Sciatic nerve (tissue), 2 donors: Measurements from ENCODE around the gene TMIGD1. TPM values are rescaled to one million over a fixed set of nuclear protein-coding genes. Genes with fewer than 3 reads are reported as not detected.

Source experiments
- ATAC-seq: fragments of 200-7000 bp; cut with Tn5 transposase; one replicate; pipeline ENCODE4 v1.9.1; 2020; ENCODE audit warnings: mild to moderate bottlenecking, moderate library complexity
- DNase-seq: peaks from one replicate; pipeline ENCODE4 v3.0.0-alpha.2; 2020; ENCODE audit warnings: low spot score
- intact Hi-C: fragments of 100-400 bp; cut with DNase I; formaldehyde crosslinking; loops from one replicate; pipeline ENCODE4 v1.14.2; 2022
- total RNA-seq: library from RNA; stranded (reverse); fragmentation: NEBNext Ultra II Directional; extraction: Animal tissue kit (Norgen Biotek cat#: 25700); gene quantifications from one replicate; pipeline ENCODE4 v1.2.1, GENCODE V29; 2021
- donor health status: DM: no; HTN: no; CAD: no.
- donor health status: DM: no; HTN: no; CAD: no.

Gene TMIGD1
- total RNA-seq, 1 donor from 2014 or later: not detected

DNA sequence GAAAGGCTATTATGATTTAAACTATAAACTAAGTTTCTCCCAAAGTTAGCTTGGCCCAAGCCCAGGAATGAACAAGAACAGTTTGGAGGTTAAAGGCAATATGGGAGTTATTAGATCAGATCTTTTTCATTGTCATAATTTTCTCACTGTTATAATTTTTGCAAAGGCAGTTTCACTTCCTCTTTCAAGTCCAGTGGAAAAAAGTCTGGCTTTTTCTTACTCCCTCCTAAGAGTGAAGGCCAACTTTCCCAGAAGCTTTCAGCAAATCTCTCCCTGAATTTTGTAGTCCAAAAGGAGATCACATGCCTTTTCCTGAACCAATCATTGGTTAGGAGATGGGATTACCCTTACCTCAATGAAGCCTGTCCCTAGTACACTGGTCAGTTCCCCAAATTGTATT is 33.0 kb downstream of the TMIGD1 start:
- DNase-seq (no peak), ATAC-seq (no peak)
- intact Hi-C loops: no loop called here

DNA sequence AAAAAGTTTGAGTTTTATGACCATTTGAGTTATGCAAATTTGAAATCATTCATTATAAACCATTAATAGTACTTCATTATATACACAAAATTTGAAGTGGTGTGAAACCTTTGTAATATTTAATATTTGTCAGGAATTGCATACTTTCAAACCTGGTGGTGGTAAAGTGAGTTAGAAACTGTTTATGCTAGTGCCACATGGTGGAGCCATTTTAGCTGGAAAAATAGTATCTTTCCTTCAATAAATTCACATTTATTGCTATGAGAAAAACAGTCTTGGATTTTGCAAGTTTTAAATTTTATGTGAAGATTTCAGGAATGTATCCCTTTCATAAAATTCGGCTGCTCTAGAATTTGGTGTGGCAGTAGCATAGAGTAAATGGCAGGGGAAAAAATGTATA is 34.9 kb downstream of the TMIGD1 start:
- intact Hi-C loops: no loop called here
- no peak for ATAC-seq
- DNase-seq: no peak

GRCh38 chr17:30297715-30298114 is 36.1 kb downstream of the TMIGD1 start:
- DNase-seq (no peak), ATAC-seq (no peak)
- intact Hi-C loops: no loop called here

GRCh38 chr17:30296499-30297080 is 37.3 kb downstream of the TMIGD1 start:
- intact Hi-C loops: no loop called here
- ATAC-seq (no peak), DNase-seq (no peak)

DNA sequence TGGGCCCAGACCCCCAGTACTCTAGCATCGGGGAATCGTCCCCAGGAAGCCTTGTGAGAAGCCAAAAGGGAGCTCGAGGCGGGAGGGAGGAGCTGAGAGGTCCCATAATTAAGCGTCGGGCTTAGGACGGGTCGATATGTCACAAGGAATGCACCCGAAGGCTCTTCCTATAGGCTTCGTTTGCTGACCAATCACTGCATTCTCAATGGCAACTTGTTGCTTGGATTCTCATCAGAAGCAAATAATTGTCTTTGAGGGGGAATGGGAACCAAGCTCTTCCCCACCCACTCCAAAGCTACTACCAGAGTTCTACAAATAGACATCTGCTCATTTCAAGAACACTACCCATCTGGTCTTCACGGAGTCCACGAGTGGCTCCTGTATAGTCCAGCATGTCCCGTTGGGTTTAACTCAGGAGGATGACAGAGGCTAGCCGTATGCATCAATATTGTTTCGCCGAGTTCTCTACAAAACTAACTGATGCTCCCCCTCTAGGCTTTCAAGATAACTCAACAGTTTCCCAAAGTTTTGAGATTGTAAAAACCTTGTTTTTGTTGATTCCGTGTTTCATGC is 41.5 kb downstream of the TMIGD1 start:
- intact Hi-C loops: no loop called here
- ATAC-seq: peak; percentile 26
- DNase-seq: no peak

DNA sequence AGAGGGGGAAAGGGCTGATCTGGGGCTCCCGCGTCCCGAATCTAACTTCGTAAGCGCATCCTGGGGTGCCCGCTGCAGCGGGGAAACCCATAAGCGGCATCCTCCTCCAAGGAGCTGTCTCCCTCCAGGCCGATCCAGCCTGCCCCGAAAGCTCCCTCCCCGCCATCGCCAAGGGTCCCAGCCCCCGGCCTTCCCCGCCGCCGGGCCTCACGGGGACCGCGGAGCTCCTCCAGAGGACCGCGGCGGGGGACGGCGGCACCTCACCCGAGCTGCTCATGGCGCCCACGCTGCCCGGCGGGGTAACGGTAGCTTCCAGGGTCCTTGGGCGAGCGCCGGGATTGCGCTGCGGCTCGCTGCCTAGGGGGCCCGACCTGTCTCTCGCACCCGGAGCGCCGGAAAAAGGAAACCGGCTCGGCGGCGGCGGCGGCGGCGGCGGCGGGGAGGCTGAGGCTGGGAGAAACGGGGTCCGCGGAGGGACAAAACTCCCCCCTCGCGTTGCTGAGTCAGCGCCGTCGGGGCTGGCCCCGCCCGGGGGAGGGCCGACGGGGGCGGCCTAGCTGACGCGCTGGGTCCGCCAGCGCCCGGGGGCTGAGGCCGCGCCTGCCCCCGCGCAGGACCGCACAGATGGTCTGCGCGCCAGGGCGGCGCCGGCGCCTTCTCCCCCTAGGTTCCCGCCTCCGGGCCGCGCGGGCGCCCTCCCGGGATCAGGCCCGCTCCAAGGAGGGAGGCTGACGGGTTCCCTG is 42.1 kb downstream of the TMIGD1 start, which contains the start of gene BLMH:
TSS of gene BLMH (minus strand) at position 402 of the 743 bp plus-strand sequence. CDS start at position 277, 125 bp downstream.
- intact Hi-C loops: no loop called here
- DNase-seq (peak; percentile 88), ATAC-seq (peak; percentile 97)

DNA sequence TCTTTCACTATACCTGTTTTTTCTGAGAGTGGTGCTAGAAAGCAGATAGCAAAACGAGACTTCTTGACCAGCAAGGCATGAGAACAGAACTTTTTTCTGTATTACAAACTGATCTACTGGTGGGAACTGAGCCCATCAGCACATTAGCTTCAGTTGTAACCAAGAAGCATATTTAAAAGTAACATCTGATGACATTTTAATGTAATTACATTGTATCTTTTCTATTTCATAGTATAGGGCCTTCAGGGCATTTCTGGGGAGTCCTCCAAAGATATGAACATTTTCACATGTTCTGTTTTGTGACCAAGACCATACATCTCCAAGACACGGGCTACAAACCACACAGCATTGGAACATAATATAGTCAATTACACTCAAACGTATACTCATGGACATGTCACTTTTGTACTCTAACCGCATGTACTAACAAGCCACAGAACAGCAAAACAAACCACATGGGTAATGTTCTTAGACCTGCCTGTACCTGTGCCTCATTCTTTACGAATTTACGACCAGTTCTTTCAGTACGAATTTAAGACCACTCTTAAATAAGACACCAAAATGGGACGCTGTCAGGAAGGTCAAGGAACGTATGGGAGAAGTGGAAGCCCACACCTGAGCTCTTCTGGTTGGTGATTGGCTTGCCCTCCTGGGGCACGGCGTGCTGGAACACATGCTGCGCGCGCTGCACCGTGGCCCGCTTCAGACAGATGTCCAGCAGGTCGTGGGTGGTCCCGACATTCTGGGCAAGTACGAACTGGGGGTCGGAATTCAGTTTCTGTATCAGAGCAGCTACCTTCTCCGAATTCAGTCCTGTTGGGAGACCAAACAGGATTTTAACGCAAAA is 42.9 kb downstream of the TMIGD1 start:
- intact Hi-C loops: no loop called here
- ATAC-seq (peak; percentile 50), DNase-seq (no peak)

GRCh38 chr17:30290077-30290476 is 43.8 kb downstream of the TMIGD1 start:
- intact Hi-C loops: no loop called here
- DNase-seq (no peak), ATAC-seq (no peak)

GRCh38 chr17:30279156-30279555 is 54.7 kb downstream of the TMIGD1 start:
- DNase-seq: no peak
- ATAC-seq: no peak
- intact Hi-C loops: no loop called here

DNA sequence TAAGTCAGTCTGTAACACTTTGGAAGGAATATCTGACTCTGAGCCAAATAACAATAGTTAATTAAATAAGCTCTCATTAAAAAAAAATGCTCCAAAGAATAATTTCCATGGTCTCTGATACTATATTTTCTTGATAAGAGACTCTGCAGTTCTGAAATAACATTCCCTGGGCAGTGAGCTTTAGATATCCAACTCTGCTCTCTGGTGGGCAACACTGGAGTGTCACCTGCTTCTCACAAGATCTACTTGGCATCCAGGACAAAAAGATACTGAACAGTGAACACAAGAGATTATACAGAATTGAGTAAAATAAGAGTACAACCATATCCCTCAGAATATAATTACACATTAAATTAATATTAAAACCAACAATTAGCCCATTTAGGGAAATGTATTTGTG is 55.8 kb downstream of the TMIGD1 start:
- DNase-seq: no peak
- intact Hi-C loops: no loop called here
- peak; percentile 44 for ATAC-seq

DNA sequence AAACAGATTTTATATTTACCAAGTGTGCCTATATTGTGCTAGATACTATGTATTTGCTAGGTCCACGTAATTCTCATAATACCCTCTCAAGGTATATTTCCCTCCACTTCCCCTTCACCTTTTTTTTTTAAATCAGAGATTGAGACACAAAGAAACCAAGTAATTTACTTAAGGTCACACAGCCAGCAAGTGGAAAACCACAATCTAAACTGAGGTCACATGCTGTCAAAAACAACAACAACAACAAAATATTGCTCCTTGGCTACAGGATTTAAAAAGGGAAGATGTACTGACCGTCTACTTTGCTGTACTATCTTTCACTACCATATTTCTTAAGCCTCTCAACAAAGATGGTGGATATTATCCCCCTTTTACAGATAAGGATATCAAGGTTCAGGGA is 57.9 kb downstream of the TMIGD1 start:
- ATAC-seq (no peak), DNase-seq (no peak)
- intact Hi-C loops: no loop called here

DNA sequence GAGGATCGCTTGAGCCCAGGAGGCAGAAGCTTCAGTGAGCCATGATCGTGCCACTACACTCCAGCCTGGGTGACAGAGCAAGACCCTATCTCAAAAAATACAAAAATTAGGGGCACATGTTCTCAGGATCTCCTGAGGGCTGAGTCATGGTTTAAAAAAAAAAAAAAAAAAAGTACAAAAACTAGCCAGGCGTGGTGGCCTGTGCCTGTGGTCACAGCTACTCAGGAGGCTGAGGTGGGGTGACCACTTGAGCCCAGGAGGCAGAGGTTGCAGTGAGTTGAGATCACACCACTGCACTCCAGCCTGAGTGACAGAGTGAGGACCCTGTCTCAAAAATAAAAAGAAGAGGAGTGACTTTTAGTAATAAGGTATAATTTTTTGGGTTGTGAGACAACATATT is 59.0 kb downstream of the TMIGD1 start:
- DNase-seq (no peak), ATAC-seq (no peak)
- intact Hi-C loops: no loop called here

GRCh38 chr17:30273373-30273772 is 60.5 kb downstream of the TMIGD1 start:
- ATAC-seq: no peak
- DNase-seq: no peak
- intact Hi-C loops: no loop called here

DNA sequence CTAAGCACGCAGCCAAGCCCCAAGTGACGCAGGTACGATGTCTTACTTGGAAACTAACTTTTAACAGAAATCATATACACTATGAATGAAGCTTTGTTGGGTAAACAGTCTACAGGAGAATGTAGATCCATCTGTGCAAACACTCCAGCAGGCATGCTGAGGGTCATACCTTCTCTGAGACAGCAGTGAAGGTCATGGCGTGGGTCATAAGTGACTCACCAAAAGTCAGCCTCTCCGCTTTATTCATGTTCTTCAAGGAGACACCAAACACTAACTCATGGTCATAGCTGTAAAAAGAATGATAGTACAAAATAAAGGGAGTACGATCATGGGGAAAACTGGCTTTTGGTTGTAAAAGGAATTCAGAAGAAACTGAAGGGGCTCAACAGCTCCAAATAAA is 62.8 kb downstream of the TMIGD1 start:
- no peak for DNase-seq
- intact Hi-C loops: no loop called here
- ATAC-seq: no peak

DNA sequence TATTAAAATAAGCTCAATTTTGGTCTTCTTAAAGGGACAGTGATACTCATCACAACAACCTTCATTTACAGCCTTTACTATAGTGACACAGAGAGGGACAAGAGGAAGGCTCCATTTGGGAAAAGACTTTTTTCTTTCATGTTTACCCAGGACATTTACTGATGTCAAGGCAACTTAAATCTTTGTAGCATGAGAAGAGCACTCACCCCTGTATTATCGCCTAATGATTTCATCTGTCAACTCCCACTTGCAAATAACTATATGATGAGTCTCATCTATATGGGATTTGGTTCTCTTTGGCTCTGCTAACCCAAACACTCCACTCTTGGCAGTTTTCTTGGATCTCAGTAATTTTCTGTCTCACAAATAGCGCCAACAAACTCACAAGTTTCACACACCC is 66.2 kb downstream of the TMIGD1 start:
- ATAC-seq (no peak), DNase-seq (no peak)
- intact Hi-C loops: no loop called here

Other genes with a start within 250 kb of the TMIGD1 start
- gene NSRP1, start 217.2 kb downstream of the TMIGD1 start, total RNA-seq: 53.4 TPM
- gene SLC6A4, start 98.4 kb downstream of the TMIGD1 start, total RNA-seq: 3.0 TPM
- gene BLMH, start 42.1 kb downstream of the TMIGD1 start, total RNA-seq: 31.3 TPM
- 53.2 TPM for gene CPD, start 44.9 kb upstream of the TMIGD1 start, total RNA-seq
- gene GOSR1, start 143.4 kb upstream of the TMIGD1 start, total RNA-seq: 60.5 TPM